NOMO-1 (cell line): ENCODE measurements around the gene MEF2A.

Experiments
- DNase-seq, 2 experiments: peaks; one replicate each; lab custom pipeline; 2025; ENCODE audit not compliant: unreplicated experiment in 2 of 2; lab: John Stamatoyannopoulos, UW

MEF2A gene

GRCh38 chr15:99562238-99562637 lies 3.5 kb upstream of the MEF2A start:
- DNase-seq, result no peak

DNA sequence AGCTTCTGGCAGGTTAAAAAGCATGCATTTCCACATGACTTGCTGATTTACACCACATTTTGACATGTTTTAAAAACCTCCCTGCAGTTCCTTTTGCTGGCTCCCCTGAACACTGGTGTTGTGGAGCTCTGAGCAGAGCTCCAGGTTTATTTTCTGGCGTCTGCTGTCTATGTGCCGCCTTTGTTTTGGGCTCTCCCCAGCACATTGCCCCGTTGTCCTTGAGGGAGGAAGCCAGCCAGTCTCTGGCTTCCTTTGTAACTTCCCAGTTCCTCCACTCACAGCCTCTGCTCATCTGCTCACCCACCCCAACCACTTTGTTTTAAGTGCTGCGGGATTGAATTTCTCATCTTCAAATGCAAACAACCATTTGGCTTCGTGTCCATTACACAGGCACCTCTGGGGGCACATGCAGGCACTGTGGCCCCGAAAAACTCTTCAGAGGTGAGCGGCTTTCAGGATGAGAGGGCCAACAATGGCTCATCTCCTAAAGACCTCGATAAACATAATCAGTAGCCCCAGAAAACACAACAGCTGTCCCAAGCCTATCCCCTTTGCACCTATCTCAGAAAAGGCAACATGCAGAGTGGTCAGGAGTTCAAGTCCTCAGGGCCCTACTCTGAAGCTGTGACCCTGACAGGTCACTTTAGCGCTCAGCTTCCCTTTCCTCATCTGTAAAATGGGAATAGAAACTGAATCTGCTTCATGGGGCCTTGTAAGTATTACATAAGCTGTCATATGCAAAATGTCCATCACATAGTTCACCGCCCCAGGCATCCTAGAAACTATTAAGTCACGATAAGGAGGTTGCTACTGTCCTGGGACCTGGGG lies 1.3 kb upstream of the MEF2A start:
- peak; percentile 33 to 71 for DNase-seq

DNA sequence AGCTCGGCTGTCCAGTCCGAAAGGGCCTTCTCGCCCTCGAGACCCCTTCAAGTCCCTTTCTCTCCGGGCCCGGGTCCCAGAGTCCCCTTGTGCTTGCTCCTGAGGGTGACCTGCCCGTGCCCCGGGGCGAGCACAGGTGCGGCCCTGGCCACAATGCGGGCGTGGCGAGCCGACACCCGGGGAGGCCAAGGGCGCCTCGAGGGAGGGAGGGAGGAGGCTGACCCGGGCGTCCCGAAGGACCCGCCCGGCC lies 810 bp upstream of the MEF2A start:
- DNase-seq, result no peak

DNA sequence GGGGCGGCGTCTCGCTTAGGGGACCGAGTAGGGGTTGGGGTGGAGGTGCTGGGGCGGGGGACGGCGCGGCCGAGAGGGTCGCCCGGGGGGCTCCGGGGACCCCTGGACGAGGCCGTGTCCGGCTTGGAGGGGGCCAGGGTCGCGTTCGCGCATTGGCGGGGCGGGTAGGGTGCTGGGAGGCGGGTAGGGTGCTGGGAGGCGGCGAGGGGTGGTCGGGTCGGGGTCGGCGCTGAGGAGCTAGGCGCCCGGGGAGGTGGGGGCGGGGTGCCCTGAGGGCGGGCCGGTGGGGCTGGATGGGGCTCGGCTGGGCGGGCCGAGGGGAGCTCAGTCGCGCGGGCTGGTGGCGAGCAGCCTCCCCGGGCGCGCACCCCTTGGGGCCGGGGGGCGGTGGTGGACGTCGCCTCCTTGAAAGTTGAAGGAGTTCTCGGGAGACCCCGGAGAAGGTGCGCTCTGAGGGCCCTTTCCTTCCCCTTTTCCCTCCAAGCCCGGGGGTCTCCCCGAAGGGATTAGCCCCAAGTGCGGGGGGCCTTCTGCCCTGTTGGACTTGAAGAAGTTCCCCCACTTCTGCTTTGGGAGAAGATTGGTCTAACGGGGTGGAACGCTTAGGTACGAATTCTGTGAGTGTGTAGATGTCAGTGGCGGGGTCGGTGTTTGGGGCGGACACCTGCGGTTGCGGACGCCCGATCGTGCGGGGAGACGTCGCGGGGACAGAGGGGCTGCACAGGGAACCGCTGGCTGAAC lies 543 bp downstream of the MEF2A start:
- peak; percentile 14 to 22 for DNase-seq

- no peak for DNase-seq
These were observed 3.0 kb downstream of the MEF2A start for GRCh38 chr15:99568625-99569352.

DNA sequence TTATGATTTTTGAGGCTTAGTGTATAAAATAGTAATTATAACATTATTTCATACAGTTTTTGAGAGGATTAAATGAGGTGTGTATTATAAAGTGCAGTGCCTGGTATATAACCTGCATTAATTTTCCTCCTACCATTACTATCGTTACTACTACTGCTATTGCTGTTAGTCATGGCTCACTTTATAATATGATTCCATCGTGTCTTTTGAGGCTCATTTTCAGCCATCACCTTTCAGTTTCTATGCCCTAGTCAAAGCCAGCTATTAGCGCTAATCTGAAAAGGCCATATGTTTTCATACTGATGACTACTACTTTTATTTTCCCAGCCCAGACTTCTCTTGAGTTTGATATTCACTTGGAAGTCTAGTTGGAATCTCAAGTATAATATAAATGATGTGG lies 5.5 kb downstream of the MEF2A start:
- no peak for DNase-seq

- no peak for DNase-seq
These were observed 8.3 kb downstream of the MEF2A start for GRCh38 chr15:99574048-99574447.

DNA sequence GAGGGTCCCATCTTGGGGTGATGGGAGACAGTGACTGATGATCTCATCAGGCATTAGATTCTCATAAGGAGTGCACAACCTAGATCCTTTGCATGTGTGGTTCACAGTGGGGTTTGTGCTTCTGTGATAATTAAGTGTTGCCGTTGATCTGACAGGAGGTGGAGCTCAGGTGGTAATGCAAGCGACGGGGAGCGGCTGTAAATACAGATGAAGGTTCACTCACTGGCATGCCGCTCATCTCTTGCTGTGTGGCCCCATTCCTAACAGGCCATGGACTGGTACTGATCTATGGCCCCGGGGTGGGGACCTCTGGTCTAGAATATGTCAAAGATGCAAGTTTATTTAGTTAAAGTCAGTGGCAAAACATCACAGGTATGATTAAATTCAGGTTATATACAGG lies 8.7 kb downstream of the MEF2A start:
- no peak for DNase-seq

DNA sequence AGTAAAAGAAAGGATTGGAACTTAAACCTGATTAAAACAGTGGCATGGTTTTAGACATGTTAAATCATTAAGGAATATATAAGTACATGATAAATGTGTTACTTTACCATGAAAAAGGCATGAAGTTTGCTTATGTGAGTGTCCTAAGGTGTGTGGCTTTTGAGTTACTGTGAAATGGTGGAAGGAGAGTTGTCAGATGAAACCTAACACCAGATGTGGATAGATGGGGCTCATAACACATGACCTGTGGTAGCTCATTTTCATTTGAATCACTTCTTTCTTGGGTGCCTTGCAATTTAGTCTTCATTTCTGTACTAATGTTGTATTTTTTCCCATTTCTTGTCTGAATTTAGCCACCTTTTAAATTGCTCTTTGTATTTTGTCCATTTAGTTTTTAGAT lies 13.0 kb downstream of the MEF2A start:
- no peak for DNase-seq

DNA sequence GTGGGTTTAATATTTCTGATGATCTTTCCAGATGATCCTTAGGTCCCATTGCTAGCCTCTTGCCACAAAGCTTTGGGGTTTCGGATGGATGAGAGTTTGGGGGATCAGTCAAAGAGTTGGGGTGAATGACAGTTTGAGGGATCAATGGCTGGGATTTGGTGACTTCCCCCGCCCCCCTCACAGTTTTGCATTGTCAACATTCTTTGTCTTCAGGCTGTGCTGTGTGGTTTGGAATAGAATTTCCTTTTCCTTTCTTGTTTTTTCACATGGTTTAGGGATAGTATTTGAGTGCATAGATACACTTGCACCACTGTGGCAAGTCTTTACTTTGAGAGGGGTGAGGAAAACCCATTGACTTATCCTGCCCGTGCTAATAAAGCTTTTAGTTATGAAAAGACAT lies 14.3 kb downstream of the MEF2A start:
- DNase-seq, result no peak

- no peak for DNase-seq
These were observed 16.8 kb downstream of the MEF2A start for GRCh38 chr15:99582508-99582960.

DNA sequence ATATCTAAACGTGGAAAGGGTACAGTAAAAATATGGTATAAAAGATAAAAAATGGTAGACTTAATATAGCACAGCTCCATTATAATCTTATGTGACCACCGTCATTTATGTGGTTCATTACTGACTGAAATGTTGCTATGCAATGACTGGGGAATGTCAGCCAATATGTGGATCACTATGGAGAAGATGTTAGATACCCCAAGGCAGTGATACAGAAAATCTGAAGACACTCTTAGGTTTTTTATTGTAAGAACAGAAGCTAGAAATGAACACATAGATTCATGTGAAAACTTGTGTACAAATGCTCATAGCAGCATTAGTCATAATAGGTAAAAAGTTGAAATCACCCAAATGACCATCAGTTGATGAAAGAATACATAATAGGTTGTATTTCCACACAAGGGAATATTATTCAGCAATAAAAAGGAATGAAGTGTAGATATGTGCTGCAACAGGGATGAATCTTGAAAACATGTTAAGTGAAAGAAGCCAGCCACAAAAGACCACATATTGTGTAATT lies 18.4 kb downstream of the MEF2A start:
- no peak for DNase-seq

GRCh38 chr15:99586121-99586520 lies 20.3 kb downstream of the MEF2A start:
- no peak for DNase-seq

GRCh38 chr15:99589801-99590200 lies 24.0 kb downstream of the MEF2A start:
- DNase-seq, result no peak

DNA sequence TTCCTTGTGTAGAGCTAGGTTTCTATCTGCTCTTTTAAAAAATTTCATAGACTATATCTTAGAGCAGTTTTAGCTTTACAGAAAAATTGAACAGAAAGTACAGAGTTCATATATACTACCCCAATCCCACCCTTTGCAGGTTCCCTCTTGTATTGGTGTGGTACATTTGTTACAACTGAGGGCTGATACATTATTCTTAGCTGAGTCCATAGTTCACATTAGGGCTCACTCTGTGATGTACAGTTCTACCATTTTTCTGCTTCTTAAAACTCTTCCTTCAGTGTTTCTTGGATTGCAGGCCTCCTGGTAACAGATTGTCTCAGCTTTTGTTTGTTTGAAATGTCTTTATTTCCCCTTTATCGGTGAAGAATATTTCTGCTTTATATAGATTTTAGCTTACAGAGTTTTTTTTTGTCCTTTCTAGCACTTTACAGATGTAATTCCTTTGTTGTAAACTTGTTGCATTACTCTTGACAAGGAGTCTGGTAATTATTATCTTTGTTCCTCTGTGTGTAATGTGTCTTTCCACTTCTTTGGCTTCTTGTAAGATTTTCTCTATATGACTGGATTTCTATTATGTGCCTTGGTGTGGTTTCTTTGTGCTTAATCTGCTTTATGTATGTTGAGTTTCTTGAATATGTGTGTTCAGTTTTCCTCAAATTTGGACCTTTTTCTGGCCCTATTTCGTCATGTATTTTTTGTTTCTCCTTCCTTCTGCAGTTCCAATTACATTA lies 25.3 kb downstream of the MEF2A start:
- no peak for DNase-seq

GRCh38 chr15:99592145-99592791 lies 26.5 kb downstream of the MEF2A start:
- no peak for DNase-seq

- DNase-seq, result no peak
These were observed 27.3 kb downstream of the MEF2A start for GRCh38 chr15:99593070-99593469.

- no peak for DNase-seq
These were observed 29.1 kb downstream of the MEF2A start for GRCh38 chr15:99594916-99595315.

- DNase-seq, result no peak
These were observed 32.5 kb downstream of the MEF2A start for GRCh38 chr15:99598296-99598695.

- DNase-seq, result no peak
These were observed 38.0 kb downstream of the MEF2A start for GRCh38 chr15:99603828-99604227.
